HG03571 (cell line): Measurements from ENCODE around the gene ARHGEF33.
A peak's percentile ranks its signal among the peaks of the same experiment; 100 is the strongest.

Experiments used
- ATAC-seq: cut with Tn5 transposase; IDR thresholded peaks from one replicate; pipeline ENCODE4 v1.9.1; 2021; ENCODE audit not compliant: unreplicated experiment

The ARHGEF33 gene

GRCh38 chr2:38951766-38952165 is 62.1 kb downstream of the ARHGEF33 start:
- ATAC-seq: no peak

GRCh38 chr2:38957972-38958371 is 68.3 kb downstream of the ARHGEF33 start:
- no peak for ATAC-seq

- ATAC-seq: no peak
These were observed 69.8 kb downstream of the ARHGEF33 start for GRCh38 chr2:38959466-38959865.

- ATAC-seq: peak; percentile 69
These were observed 70.4 kb downstream of the ARHGEF33 start for GRCh38 chr2:38959938-38960608.

GRCh38 chr2:38960609-38961320 is 71.1 kb downstream of the ARHGEF33 start:
- peak; percentile 16 for ATAC-seq

- no peak for ATAC-seq
These were observed 76.3 kb downstream of the ARHGEF33 start for GRCh38 chr2:38966006-38966405.

GRCh38 chr2:38966678-38967077 is 77.0 kb downstream of the ARHGEF33 start:
- no peak for ATAC-seq

GRCh38 chr2:38968021-38968420 is 78.3 kb downstream of the ARHGEF33 start:
- ATAC-seq: no peak

GRCh38 chr2:38971377-38971776 is 81.7 kb downstream of the ARHGEF33 start:
- ATAC-seq: no peak

GRCh38 chr2:38973266-38973665 is 83.6 kb downstream of the ARHGEF33 start:
- no peak for ATAC-seq

- no peak for ATAC-seq
These were observed 85.4 kb downstream of the ARHGEF33 start for GRCh38 chr2:38975042-38975441.

GRCh38 chr2:38977047-38977446 is 87.4 kb downstream of the ARHGEF33 start:
- ATAC-seq: no peak

GRCh38 chr2:38978296-38978903 is 88.7 kb downstream of the ARHGEF33 start:
- no peak for ATAC-seq

- ATAC-seq: no peak
These were observed 89.2 kb downstream of the ARHGEF33 start for GRCh38 chr2:38978908-38979307.

- ATAC-seq: no peak
These were observed 91.5 kb downstream of the ARHGEF33 start for GRCh38 chr2:38981003-38981669.

GRCh38 chr2:38981670-38982357 is 92.1 kb downstream of the ARHGEF33 start:
- no peak for ATAC-seq

GRCh38 chr2:38982498-38982897 is 92.8 kb downstream of the ARHGEF33 start:
- ATAC-seq: no peak

- no peak for ATAC-seq
These were observed 99.0 kb downstream of the ARHGEF33 start for GRCh38 chr2:38988716-38989115.

GRCh38 chr2:38991899-38992298 is 102.2 kb downstream of the ARHGEF33 start:
- no peak for ATAC-seq

- no peak for ATAC-seq
These were observed 108.1 kb downstream of the ARHGEF33 start for GRCh38 chr2:38997781-38998180.

- ATAC-seq: no peak
These were observed 110.9 kb downstream of the ARHGEF33 start for GRCh38 chr2:39000552-39000951.
